MCF 10A (cell line): ENCODE data around the gene NCOA5. TPM values are rescaled to one million over a fixed set of nuclear protein-coding genes. Genes with fewer than 3 reads are reported as not detected.

ENCODE experiments used
- BruUV-seq: library from RNA; stranded (reverse); fragments of 400-500 nt; replicated peaks from 2 replicates; lab custom pipeline; 2021; lab: Mats Ljungman, UMichigan
- CTCF ChIA-PET: fragments of 300-600 bp; sonication (Branson Sonifier 250); formaldehyde crosslinking; extraction: SDS; loops from one replicate; lab custom pipeline; 2021; ENCODE audit warnings: antibody characterized with exemption, inconsistent platforms; lab: Yijun Ruan, JAX
- POLR2A ChIA-PET: fragments of 300-600, 350-650 bp; sonication (Branson Sonifier 250); formaldehyde crosslinking; extraction: SDS; loops from one replicate; lab custom pipeline; 2020; ENCODE audit warnings: antibody characterized with exemption, inconsistent platforms; lab: Yijun Ruan, JAX
- DNase-seq: peaks from one replicate; pipeline ENCODE4 v3.0.0-alpha.2; 2018; ENCODE audit not compliant: unreplicated experiment
- H3K27ac Mint-ChIP-seq: one replicate; pipeline ENCODE4 v1.8.0; 2022; ENCODE audit warnings: mild to moderate bottlenecking, low read depth, mixed read lengths; ENCODE audit not compliant: unreplicated experiment
- H3K27me3 Mint-ChIP-seq: one replicate; pipeline ENCODE4 v1.8.0; 2022; ENCODE audit warnings: mixed read lengths; ENCODE audit not compliant: insufficient read depth, unreplicated experiment
- H3K36me3 Mint-ChIP-seq: one replicate; pipeline ENCODE4 v1.8.0; 2022; ENCODE audit warnings: mild to moderate bottlenecking, moderate library complexity, mixed read lengths; ENCODE audit not compliant: insufficient read depth, unreplicated experiment
- H3K4me1 Mint-ChIP-seq: one replicate; pipeline ENCODE4 v1.8.0; 2022; ENCODE audit warnings: mixed read lengths; ENCODE audit not compliant: insufficient read depth, unreplicated experiment
- H3K4me3 Mint-ChIP-seq: one replicate; pipeline ENCODE4 v1.8.0; 2022; ENCODE audit warnings: mild to moderate bottlenecking, moderate library complexity, mixed read lengths; ENCODE audit not compliant: unreplicated experiment
- H3K9me3 Mint-ChIP-seq: one replicate; pipeline ENCODE4 v1.8.0; 2022; ENCODE audit warnings: mixed read lengths; ENCODE audit not compliant: unreplicated experiment
- CTCF ChIP-seq: fragments of 200-600 bp; IDR thresholded peaks from one replicate; pipeline ENCODE4 v1.8.0; 2022; ENCODE audit warnings: antibody characterized with exemption, mild to moderate bottlenecking; ENCODE audit not compliant: unreplicated experiment
- intact Hi-C: fragments of 100-400 bp; cut with micrococcal nuclease; formaldehyde crosslinking; loops from 2 replicates; pipeline ENCODE4 v1.14.1; 2022
- total RNA-seq: library from RNA; stranded (reverse); gene quantifications from 2 replicates; pipeline ENCODE4 v1.2.3, GENCODE V29; 2022

NCOA5 gene
- total RNA-seq, 1 experiment from 2014 or later: 26.0 TPM

GRCh38 chr20:46135856-46136633 is 46.3 kb upstream of the NCOA5 start:
- intact Hi-C loops: no loop called here
- Mint-ChIP-seq H3K36me3 (no peaks in the 10 kb centered on the region), H3K4me3 (no peak overlapping the region), H3K4me1 (peaks cover 10% of the 10 kb centered on the region), H3K27me3 (peaks cover 23% of the 10 kb centered on the region), H3K27ac (no peak overlapping the region), H3K9me3 (no peaks in the 10 kb centered on the region)
- no TSS peak for BruUV-seq
- no peak for DNase-seq
- POLR2A ChIA-PET: no interaction called here
- TF ChIP-seq CTCF: no peak
- CTCF ChIA-PET: interaction anchor here (0.6 to 8.3 kb wide), 5 partner anchors 44 to 273 kb away, joined by 3 to 146 read pairs (median 9); no protein-coding TSS in a partner anchor

GRCh38 chr20:46134716-46135115 is 45.0 kb upstream of the NCOA5 start:
- POLR2A ChIA-PET: interaction anchor here (0.6 kb wide), 1 partner anchor 273 kb away, joined by 4 read pairs; no protein-coding TSS in a partner anchor

GRCh38 chr20:46133886-46134654 is 44.3 kb upstream of the NCOA5 start:
- no TSS peak for BruUV-seq
- Mint-ChIP-seq H3K36me3 (no peaks in the 10 kb centered on the region), H3K4me3 (no peak overlapping the region), H3K27me3 (peaks cover 23% of the 10 kb centered on the region), H3K4me1 (no peaks in the 10 kb centered on the region), H3K9me3 (no peaks in the 10 kb centered on the region), H3K27ac (peak overlapping the region; percentile 41)
- ChIA-PET CTCF (interaction anchor here (0.6 to 8.3 kb wide), 13 partner anchors 9 to 1205 kb away, joined by 3 to 146 read pairs (median 3); no protein-coding TSS in a partner anchor), POLR2A (no interaction called here)
- no peak for TF ChIP-seq CTCF
- DNase-seq: no peak
- intact Hi-C loops: no loop called here

More at GRCh38 chr20:46134716-46135115, 45.0 kb upstream of the NCOA5 start:
- DNase-seq: no peak
- Mint-ChIP-seq H3K4me3 (no peak overlapping the region), H3K36me3 (no peaks in the 10 kb centered on the region), H3K9me3 (no peaks in the 10 kb centered on the region), H3K4me1 (peaks cover 3% of the 10 kb centered on the region), H3K27me3 (peaks cover 25% of the 10 kb centered on the region), H3K27ac (peak overlapping the region; percentile 41)
- CTCF ChIA-PET: interaction anchor here (1.1 to 8.3 kb wide), 4 partner anchors 9 to 289 kb away, joined by 3 to 146 read pairs (median 4); no protein-coding TSS in a partner anchor
- intact Hi-C loops: no loop called here
- no TSS peak for BruUV-seq
- TF ChIP-seq CTCF: no peak
